GM21367 (cell line): ENCODE data around the gene NEDD8.

ENCODE experiments used
- ATAC-seq: cut with Tn5 transposase; IDR thresholded peaks from one replicate; pipeline ENCODE4 v1.9.1; 2021; ENCODE audit not compliant: unreplicated experiment

Gene NEDD8

DNA sequence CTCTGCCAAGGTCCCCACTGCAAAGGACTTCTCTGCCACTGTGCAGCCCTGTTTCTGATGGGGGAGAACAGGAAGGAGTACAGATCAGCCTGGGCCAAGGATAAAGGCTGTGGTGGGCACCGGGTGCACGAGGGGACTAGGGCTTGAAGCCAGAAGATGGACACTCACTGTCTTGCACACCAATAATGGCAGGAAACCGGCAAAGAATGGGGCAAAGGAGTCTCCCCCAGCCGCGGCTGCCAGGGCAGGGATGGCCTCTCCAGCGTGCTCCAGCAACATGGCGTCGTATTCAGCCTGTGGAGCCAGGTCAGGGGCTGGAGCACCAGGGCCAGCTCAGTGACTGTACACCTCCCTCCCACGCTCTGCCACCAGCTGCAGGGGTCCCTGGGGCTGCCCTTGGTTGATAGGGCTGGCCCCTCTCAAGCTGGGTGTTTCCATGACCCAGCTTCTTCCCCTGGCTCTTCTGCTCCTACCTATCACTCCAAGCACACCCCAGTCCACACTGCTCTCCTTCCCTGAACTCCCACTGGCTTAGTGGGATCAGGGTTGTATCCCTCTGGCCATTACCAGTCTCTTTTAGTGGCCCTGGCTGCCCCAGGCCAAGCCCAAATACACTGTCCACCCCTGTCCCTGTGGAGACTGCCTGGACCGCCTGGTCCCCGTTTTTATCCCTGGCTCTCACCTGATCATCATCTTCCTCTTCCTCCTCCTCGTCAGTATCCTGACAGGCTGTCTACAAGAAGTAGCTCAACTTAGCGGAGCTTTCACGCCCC lies 49.9 kb downstream of the NEDD8 start:
- ATAC-seq = no peak

DNA sequence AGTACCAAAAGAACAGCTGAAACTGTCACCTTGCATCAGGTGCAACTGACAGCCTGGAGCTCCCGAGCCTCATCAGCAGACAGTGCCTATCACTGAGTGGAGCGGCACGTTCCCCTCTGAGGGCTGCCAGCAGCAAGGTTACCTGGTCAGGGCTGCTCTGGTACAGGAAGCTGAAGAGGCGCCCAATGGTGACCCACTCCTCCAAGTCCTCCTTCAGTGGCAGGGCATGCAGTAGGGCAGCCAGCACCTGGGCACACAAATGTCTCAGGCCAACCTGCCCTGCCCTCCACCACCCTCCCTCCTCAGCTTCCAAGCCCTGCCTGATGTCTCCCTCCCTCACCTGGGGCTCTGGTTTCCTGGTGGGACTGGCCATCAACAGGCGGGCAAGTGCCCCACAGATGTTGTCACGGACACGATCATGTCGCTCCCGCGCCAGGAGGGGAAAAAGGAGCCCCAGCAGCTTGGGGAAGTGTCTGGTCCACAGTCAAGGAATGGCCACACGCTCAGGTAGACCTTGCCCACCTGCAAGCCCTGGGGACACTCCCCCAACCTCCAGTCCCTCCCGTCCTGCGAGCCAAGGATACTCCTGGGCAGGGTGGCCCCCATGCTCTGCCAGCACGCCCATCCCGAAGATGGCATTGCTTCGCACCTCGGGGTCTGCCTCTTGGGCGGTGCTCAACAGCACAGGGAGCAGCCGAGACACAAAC lies 50.6 kb downstream of the NEDD8 start:
- no peak for ATAC-seq

- no peak for ATAC-seq
Measured at GRCh38 chr14:24179961-24180796, 52.0 kb downstream of the NEDD8 start.

GRCh38 chr14:24179294-24179960 lies 52.7 kb downstream of the NEDD8 start:
- ATAC-seq = no peak

GRCh38 chr14:24178399-24179178 lies 53.6 kb downstream of the NEDD8 start:
- ATAC-seq = no peak

DNA sequence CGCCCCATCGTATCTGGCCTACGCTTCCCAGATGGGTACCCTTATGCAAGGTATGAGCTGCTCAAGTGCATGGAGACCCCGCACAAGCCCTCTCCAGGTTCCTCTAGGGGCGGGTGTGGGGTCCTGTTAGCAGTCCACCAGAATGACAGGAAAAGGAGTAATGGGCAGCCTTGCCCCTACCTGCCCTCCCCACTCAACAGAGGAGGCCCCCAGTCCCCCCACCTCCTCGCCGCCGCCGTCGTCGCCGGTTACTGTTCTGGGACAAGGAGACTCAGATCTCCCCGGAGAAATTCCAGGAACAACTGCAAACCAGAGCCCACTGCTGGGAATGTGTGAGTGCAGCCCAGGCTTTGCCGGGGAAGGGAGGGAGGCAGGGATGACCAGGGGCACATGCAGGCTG lies 54.3 kb downstream of the NEDD8 start:
- ATAC-seq = no peak

DNA sequence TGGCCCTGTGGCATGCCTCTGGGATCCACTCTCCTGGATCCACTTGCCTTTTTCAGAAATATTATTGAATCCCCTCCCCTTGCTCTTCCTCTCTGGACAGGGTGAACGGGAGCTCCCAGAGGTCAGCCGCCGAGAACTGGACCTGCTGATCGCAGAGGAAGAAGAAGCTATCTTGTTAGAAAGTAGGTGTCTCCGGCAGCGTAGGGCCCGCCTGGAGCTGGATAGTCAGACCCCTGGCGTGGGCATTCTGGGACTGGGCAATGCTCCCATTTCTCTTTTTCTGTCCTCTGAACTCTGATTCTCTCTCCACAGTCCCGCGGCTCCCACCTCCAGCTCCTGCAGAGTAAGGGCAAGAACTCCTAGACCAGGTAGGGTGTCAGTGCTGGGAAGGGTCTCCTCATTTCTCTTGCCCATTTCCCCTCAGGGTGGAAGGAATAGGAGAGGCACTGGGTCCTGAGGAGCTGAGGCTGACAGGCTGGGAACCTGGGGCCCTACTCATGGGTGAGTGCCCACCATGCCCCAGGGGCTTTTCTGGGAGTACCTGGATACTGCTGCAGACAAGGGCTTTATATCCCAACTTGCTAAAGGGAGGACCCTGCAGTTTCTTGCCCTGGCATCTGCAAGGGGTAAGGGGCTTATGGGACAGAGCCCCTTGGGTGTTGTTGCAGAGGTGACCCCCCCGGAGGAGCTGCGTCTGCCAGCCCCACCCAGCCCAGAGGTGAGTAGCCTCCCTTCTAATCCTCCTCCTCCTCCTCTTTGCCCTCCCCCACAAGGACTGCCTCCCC lies 54.9 kb downstream of the NEDD8 start:
- ATAC-seq = no peak

- ATAC-seq = no peak
Measured at GRCh38 chr14:24176599-24176998, 55.6 kb downstream of the NEDD8 start.

- ATAC-seq = no peak
Measured at GRCh38 chr14:24172871-24173281, 59.3 kb downstream of the NEDD8 start.

- no peak for ATAC-seq
Measured at GRCh38 chr14:24172261-24172860, 59.8 kb downstream of the NEDD8 start.

- peak; percentile 78 for ATAC-seq
Measured at GRCh38 chr14:24171422-24172260, 60.5 kb downstream of the NEDD8 start, which contains the start of gene REC8. Gene REC8 (plus strand): TSS chr14:24172080. CDS start chr14:24172553, 473 bp downstream.

DNA sequence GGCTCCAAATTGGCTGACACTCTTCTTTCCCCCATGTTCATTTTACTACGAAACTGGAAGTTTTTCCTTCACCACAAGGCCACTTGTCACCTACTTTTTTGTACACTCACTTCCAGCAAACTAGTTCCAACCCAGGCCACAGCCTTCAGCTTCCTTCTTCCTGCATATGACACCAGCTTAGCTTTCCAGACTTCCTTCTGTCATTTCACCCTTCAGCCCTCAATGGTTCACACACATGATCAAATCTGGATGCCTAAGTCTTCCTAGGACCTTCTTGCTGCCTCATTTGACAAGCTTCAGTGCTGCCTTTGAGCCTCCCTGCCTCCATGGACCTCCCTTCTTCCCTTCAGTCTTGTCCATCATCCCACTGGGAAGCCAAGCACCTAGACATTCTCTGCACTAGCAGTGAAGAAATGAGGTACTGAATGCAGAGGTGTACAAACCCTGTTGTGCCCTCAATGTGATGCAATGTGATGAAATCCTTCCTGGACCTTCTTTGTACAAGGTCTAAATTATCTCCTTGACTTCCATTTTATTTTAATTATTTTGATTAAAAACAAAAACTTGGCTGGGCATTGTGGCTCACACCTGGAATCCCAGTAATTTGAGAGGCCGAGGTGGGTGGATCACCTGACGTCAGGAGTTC lies 64.6 kb downstream of the NEDD8 start:
- ATAC-seq = no peak
